GM19023 (cell line): ENCODE data around the gene GNA14.
"Not testable (repeated sequence)": the region's sequence is repeated elsewhere in the genome, so short reads cannot be mapped to it uniquely, and the experiment has no call there.

Experiments
- ATAC-seq: cut with Tn5 transposase; IDR thresholded peaks from one replicate; pipeline ENCODE4 v1.9.1; 2021; ENCODE audit warnings: mild to moderate bottlenecking, moderate library complexity; ENCODE audit not compliant: unreplicated experiment

The GNA14 gene

GRCh38 chr9:77647267-77648233 is 572 bp downstream of the GNA14 start:
- ATAC-seq: no peak

- no peak for ATAC-seq
Measured at GRCh38 chr9:77643871-77644270, 4.3 kb downstream of the GNA14 start.

- no peak for ATAC-seq
Measured at GRCh38 chr9:77640741-77641580, 7.2 kb downstream of the GNA14 start.

- ATAC-seq: no peak
Measured at GRCh38 chr9:77632652-77633051, 15.5 kb downstream of the GNA14 start.

GRCh38 chr9:77628864-77629263 is 19.3 kb downstream of the GNA14 start:
- not testable (repeated sequence) for ATAC-seq

- no peak for ATAC-seq
Measured at GRCh38 chr9:77616191-77616590, 31.9 kb downstream of the GNA14 start.

GRCh38 chr9:77614645-77615044 is 33.5 kb downstream of the GNA14 start:
- ATAC-seq: no peak

GRCh38 chr9:77606526-77606925 is 41.6 kb downstream of the GNA14 start:
- ATAC-seq: no peak

GRCh38 chr9:77605449-77606220 is 42.5 kb downstream of the GNA14 start:
- no peak for ATAC-seq

GRCh38 chr9:77604316-77604715 is 43.8 kb downstream of the GNA14 start:
- no peak for ATAC-seq

GRCh38 chr9:77602852-77603251 is 45.3 kb downstream of the GNA14 start:
- no peak for ATAC-seq

- ATAC-seq: no peak
Measured at GRCh38 chr9:77601476-77602099, 46.5 kb downstream of the GNA14 start.

- ATAC-seq: no peak
Measured at GRCh38 chr9:77600810-77601209, 47.3 kb downstream of the GNA14 start.

GRCh38 chr9:77599492-77599891 is 48.6 kb downstream of the GNA14 start:
- ATAC-seq: no peak

GRCh38 chr9:77598991-77599390 is 49.1 kb downstream of the GNA14 start:
- no peak for ATAC-seq

- no peak for ATAC-seq
Measured at GRCh38 chr9:77598524-77598923, 49.6 kb downstream of the GNA14 start.

GRCh38 chr9:77597057-77597456 is 51.1 kb downstream of the GNA14 start:
- no peak for ATAC-seq

- ATAC-seq: no peak
Measured at GRCh38 chr9:77595426-77596095, 52.6 kb downstream of the GNA14 start.

- no peak for ATAC-seq
Measured at GRCh38 chr9:77594963-77595362, 53.2 kb downstream of the GNA14 start.

- no peak for ATAC-seq
Measured at GRCh38 chr9:77593528-77593927, 54.6 kb downstream of the GNA14 start.
